ENCODE measurements around the gene CDC14A.

GRCh38 chr1:100449477-100449876 lies 97.2 kb downstream of the CDC14A start:
- TF ChIP-seq KAT7 (CRISPR knock-in tag; IDR thresholded peaks at IDR 0.05; ENCODE audit: borderline replicate concordance) (no peak), CTCF (IDR thresholded peaks at IDR 0.05) (no peak), E2F5 (CRISPR knock-in tag; IDR thresholded peaks at IDR 0.05) (no peak), CREM (CRISPR knock-in tag; IDR thresholded peaks at IDR 0.05) (no peak), ZNF671 (CRISPR knock-in tag; IDR thresholded peaks at IDR 0.05) (no peak), FOXK1 (CRISPR knock-in tag; IDR thresholded peaks at IDR 0.05) (no peak)
- TF ChIP-seq, protein P1, sequence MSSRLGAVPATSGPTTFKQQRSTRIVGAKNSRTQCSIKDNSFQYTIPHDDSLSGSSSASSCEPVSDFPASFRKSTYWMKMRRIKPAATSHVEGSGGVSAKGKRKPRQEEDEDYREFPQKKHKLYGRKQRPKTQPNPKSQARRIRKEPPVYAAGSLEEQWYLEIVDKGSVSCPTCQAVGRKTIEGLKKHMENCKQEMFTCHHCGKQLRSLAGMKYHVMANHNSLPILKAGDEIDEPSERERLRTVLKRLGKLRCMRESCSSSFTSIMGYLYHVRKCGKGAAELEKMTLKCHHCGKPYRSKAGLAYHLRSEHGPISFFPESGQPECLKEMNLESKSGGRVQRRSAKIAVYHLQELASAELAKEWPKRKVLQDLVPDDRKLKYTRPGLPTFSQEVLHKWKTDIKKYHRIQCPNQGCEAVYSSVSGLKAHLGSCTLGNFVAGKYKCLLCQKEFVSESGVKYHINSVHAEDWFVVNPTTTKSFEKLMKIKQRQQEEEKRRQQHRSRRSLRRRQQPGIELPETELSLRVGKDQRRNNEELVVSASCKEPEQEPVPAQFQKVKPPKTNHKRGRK (CRISPR knock-in tag; IDR thresholded peaks at IDR 0.05; ENCODE audit: borderline replicate concordance) = no peak
